ENCODE measurements around the gene MOK. TPM values are rescaled to one million over a fixed set of nuclear protein-coding genes. Genes with fewer than 3 reads are reported as not detected.

MOK gene
- total RNA-seq, 2 experiments from 2014 or later = 2.3 to 2.5 TPM

DNA sequence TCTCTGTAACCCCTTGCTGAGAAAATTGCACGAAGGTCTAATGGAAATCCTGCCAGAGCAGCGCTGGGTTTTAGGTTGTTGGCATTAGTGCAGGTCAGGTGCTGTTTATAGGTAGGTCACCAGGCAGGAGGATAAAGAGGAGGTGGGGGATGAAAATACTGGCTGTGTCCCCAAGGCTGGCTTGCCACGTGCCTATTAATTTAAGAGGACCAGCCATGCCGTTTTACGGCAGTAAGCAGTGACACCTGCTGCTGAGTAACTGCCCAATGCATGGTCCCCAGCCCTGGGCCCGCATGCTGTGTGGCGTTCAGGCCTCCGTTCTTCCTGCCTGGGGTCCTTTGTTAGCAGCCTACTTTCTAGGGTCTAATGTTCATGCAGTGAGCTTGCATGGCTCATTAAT lies 98.0 kb downstream of the MOK start:
- Mint-ChIP-seq H3K27me3 (no peaks in the 10 kb centered on the region), H3K36me3 (ENCODE audit: low read depth) (peaks cover 72% of the 10 kb centered on the region), H3K27ac (no peak overlapping the region), H3K9me3 (no peaks in the 10 kb centered on the region), H3K4me1 (ENCODE audit: low read depth) (peaks cover 9% of the 10 kb centered on the region), H3K4me3 (no peak overlapping the region)
- TF ChIP-seq, protein P1, sequence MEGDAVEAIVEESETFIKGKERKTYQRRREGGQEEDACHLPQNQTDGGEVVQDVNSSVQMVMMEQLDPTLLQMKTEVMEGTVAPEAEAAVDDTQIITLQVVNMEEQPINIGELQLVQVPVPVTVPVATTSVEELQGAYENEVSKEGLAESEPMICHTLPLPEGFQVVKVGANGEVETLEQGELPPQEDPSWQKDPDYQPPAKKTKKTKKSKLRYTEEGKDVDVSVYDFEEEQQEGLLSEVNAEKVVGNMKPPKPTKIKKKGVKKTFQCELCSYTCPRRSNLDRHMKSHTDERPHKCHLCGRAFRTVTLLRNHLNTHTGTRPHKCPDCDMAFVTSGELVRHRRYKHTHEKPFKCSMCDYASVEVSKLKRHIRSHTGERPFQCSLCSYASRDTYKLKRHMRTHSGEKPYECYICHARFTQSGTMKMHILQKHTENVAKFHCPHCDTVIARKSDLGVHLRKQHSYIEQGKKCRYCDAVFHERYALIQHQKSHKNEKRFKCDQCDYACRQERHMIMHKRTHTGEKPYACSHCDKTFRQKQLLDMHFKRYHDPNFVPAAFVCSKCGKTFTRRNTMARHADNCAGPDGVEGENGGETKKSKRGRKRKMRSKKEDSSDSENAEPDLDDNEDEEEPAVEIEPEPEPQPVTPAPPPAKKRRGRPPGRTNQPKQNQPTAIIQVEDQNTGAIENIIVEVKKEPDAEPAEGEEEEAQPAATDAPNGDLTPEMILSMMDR (IDR thresholded peaks at IDR 0.05) = no peak
- DNase-seq (no peak), ATAC-seq (ENCODE audit: poor library complexity) (no peak)
- H3K27ac ChIP-seq (ENCODE audit: low read depth in 1 of 2, low read length in 2 of 2) = no peak overlapping the region
- ChIA-PET POLR2A (no interaction called here), CTCF (no interaction called here)
- H3K27me3 ChIP-seq (ENCODE audit: control insufficient read depth in 1 of 2, insufficient read depth in 2 of 2, low read length in 2 of 2) = no peaks in the 10 kb centered on the region
- peaks cover 77% of the 10 kb centered on the region for H3K36me3 ChIP-seq (ENCODE audit: insufficient read depth, low read length)
- no peak overlapping the region for H3K4me3 ChIP-seq (ENCODE audit: low read length)
- no peaks in the 10 kb centered on the region for H3K9me3 ChIP-seq (ENCODE audit: control insufficient read depth in 1 of 2, insufficient read depth in 1 of 2, low read length in 2 of 2)
- intact Hi-C loops (cut with DNase I, micrococcal nuclease) = no loop called here
- peaks cover 1% of the 10 kb centered on the region for H3K4me1 ChIP-seq (ENCODE audit: insufficient read depth, low read length)

DNA sequence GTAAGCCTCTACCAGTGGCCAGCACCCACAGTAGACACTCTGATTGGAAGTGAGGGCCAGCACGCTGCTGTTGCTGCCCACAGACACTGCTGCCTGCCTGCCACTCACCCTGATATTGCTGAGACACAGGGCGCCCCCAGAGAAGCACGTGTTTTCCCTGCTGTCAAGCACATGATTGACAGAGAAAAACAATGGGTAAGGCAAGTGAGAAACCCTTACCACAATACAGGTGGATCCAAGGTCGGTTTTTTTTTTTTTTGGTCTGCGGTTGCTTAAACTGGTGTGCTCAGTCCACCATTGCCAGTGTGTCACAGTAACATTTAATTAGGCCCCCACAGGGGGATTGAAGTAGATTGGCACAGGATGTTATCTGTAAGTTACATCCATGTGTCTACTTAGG lies 99.4 kb downstream of the MOK start:
- Histone ChIP-seq H3K27me3 (ENCODE audit: control insufficient read depth in 1 of 2, insufficient read depth in 2 of 2, low read length in 2 of 2) (no peaks in the 10 kb centered on the region), H3K27ac (ENCODE audit: low read depth in 1 of 2, low read length in 2 of 2) (no peak overlapping the region), H3K36me3 (ENCODE audit: insufficient read depth, low read length) (peaks cover 66% of the 10 kb centered on the region), H3K9me3 (ENCODE audit: control insufficient read depth in 1 of 2, insufficient read depth in 1 of 2, low read length in 2 of 2) (no peaks in the 10 kb centered on the region), H3K4me3 (ENCODE audit: low read length) (no peak overlapping the region), H3K4me1 (ENCODE audit: insufficient read depth, low read length) (peaks cover 11% of the 10 kb centered on the region)
- Mint-ChIP-seq H3K27me3 (no peaks in the 10 kb centered on the region), H3K4me3 (no peak overlapping the region), H3K4me1 (ENCODE audit: low read depth) (peaks cover 23% of the 10 kb centered on the region), H3K9me3 (no peaks in the 10 kb centered on the region), H3K36me3 (ENCODE audit: low read depth) (peaks cover 85% of the 10 kb centered on the region), H3K27ac (peak overlapping the region; percentile 12)
- DNase-seq (no peak), ATAC-seq (ENCODE audit: poor library complexity) (no peak)
- intact Hi-C loops (cut with DNase I, micrococcal nuclease) = no loop called here
- ChIA-PET POLR2A (no interaction called here), CTCF (no interaction called here)
- TF ChIP-seq, protein P1 (IDR thresholded peaks at IDR 0.05) = no peak

DNA sequence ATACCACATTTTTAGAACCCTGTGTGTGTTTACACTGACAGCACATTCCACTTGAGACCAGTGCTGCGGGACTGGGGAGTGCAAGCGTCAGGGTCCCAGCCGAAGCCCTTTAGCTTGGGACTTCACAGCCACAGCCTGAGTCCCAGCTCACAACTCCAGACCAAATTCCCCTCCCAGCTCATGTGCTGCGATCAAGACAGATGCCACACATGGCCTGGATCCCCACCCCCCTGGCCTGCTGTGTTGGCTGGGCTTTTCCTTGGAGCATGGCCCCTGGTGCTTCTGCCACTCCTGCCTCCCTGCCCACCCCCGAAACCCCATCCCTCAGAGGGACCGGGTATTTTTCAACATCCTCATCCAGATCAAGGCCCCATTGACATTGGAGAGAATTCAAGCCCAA lies 101.6 kb downstream of the MOK start:
- TF ChIP-seq, protein P1 (IDR thresholded peaks at IDR 0.05) = no peak
- peaks cover 44% of the 10 kb centered on the region for H3K4me1 Mint-ChIP-seq (ENCODE audit: low read depth)
- no peaks in the 10 kb centered on the region for H3K9me3 Mint-ChIP-seq
- no peak overlapping the region for H3K4me3 ChIP-seq (ENCODE audit: low read length)
- H3K27me3 Mint-ChIP-seq = no peaks in the 10 kb centered on the region
- intact Hi-C loops (cut with DNase I, micrococcal nuclease) = no loop called here
- peaks cover 52% of the 10 kb centered on the region for H3K36me3 ChIP-seq (ENCODE audit: insufficient read depth, low read length)
- H3K27ac Mint-ChIP-seq = no peak overlapping the region
- H3K4me1 ChIP-seq (ENCODE audit: insufficient read depth, low read length) = peaks cover 32% of the 10 kb centered on the region
- POLR2A ChIA-PET = no interaction called here
- no peak overlapping the region for H3K4me3 Mint-ChIP-seq
- no peaks in the 10 kb centered on the region for H3K9me3 ChIP-seq (ENCODE audit: control insufficient read depth in 1 of 2, insufficient read depth in 1 of 2, low read length in 2 of 2)
- CTCF ChIA-PET = no interaction called here
- peaks cover 84% of the 10 kb centered on the region for H3K36me3 Mint-ChIP-seq (ENCODE audit: low read depth)
- H3K27ac ChIP-seq (ENCODE audit: low read depth in 1 of 2, low read length in 2 of 2) = no peak overlapping the region
- no peaks in the 10 kb centered on the region for H3K27me3 ChIP-seq (ENCODE audit: control insufficient read depth in 1 of 2, insufficient read depth in 2 of 2, low read length in 2 of 2)
- DNase-seq = no peak
- no peak for ATAC-seq (ENCODE audit: poor library complexity)
